PC-3 (cell line): Measurements from ENCODE around the gene TXNDC5.

Experiments
- CTCF ChIP-seq: fragments of 300-600 bp; sonication (generic); conservative IDR thresholded peaks from 2 replicates; pipeline ENCODE4 v1.5.1; 2017; ENCODE audit warnings: antibody characterized with exemption, low read depth, mild to moderate bottlenecking, low read length
- EZH2 ChIP-seq: fragments of 300-600 bp; sonication (generic); IDR thresholded peaks from one replicate; pipeline ENCODE4 v1.6.1; 2017; ENCODE audit warnings: antibody characterized with exemption, mild to moderate bottlenecking, low read length; ENCODE audit not compliant: unreplicated experiment
- EZH2phosphoT487 ChIP-seq: fragments of 300-600 bp; sonication (generic); IDR thresholded peaks from 2 replicates; pipeline ENCODE4 v1.6.1; 2018; ENCODE audit warnings: mild to moderate bottlenecking, antibody characterized with exemption, low read length, borderline replicate concordance

- TF ChIP-seq CTCF (no peak), EZH2 (no peak), EZH2phosphoT487 (no peak)
These were observed 27.2 kb downstream of the TXNDC5 start for GRCh38 chr6:7883381-7883780.
